NB4 (cell line): ENCODE data around the gene HLA-DPA1.

Source experiments
- POLR2A ChIP-seq: IDR thresholded peaks from 2 replicates; pipeline ENCODE4 v1.6.1; 2011; ENCODE audit warnings: mild to moderate bottlenecking; ENCODE audit not compliant: insufficient read length; ENCODE audit errors: extremely low read depth
- TF ChIP-seq, protein P1 (sequence below): IDR thresholded peaks from 2 replicates; pipeline ENCODE4 v1.6.1; 2011; ENCODE audit warnings: low read depth, low read length
- TF ChIP-seq, protein P2 (sequence below): IDR thresholded peaks from one replicate; pipeline ENCODE4 v1.5.1; 2012; ENCODE audit warnings: low read depth, low read length

- TF ChIP-seq, protein P1, sequence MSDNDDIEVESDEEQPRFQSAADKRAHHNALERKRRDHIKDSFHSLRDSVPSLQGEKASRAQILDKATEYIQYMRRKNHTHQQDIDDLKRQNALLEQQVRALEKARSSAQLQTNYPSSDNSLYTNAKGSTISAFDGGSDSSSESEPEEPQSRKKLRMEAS, result no peak
- TF ChIP-seq, protein P2, sequence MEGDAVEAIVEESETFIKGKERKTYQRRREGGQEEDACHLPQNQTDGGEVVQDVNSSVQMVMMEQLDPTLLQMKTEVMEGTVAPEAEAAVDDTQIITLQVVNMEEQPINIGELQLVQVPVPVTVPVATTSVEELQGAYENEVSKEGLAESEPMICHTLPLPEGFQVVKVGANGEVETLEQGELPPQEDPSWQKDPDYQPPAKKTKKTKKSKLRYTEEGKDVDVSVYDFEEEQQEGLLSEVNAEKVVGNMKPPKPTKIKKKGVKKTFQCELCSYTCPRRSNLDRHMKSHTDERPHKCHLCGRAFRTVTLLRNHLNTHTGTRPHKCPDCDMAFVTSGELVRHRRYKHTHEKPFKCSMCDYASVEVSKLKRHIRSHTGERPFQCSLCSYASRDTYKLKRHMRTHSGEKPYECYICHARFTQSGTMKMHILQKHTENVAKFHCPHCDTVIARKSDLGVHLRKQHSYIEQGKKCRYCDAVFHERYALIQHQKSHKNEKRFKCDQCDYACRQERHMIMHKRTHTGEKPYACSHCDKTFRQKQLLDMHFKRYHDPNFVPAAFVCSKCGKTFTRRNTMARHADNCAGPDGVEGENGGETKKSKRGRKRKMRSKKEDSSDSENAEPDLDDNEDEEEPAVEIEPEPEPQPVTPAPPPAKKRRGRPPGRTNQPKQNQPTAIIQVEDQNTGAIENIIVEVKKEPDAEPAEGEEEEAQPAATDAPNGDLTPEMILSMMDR, result no peak
- no peak for TF ChIP-seq POLR2A
Measured at GRCh38 chr6:33029328-33030184, 43.9 kb downstream of the HLA-DPA1 start.
